CD4-positive, CD25-positive, alpha-beta regulatory T cell (primary cell): Measurements from ENCODE around the gene MEPE. TPM values are rescaled to one million over a fixed set of nuclear protein-coding genes. Genes with fewer than 3 reads are reported as not detected.
"Not testable (repeated sequence)": the region's sequence is repeated elsewhere in the genome, so short reads cannot be mapped to it uniquely, and the experiment has no call there.

Experiments used
- ATAC-seq, 2 donors: fragments of 150-1000 bp; cut with Tn5 transposase; one replicate each; pipeline ENCODE4 v1.10.0; 2021; ENCODE audit warnings: low read depth in 2 of 2, moderate number of reproducible peaks in 2 of 2, moderate library complexity in 1 of 2
- DNase-seq, 3 donors: peaks; one replicate each; pipeline versions ENCODE4 v3.0.0 to v3.0.0-alpha.2; 2012 to 2022; ENCODE audit warnings: mixed read lengths in 1 of 3
- H3K27ac ChIP-seq: one replicate; pipeline ENCODE4 v1.7.0; 2013; ENCODE audit warnings: mild to moderate bottlenecking, low read length; ENCODE audit not compliant: insufficient read depth, poor library complexity, severe bottlenecking
- H3K27me3 ChIP-seq: one replicate; pipeline ENCODE4 v1.7.0; 2013; ENCODE audit warnings: low read length; ENCODE audit not compliant: control insufficient read depth, insufficient read depth
- H3K36me3 ChIP-seq: one replicate; pipeline ENCODE4 v1.7.0; 2013; ENCODE audit warnings: mild to moderate bottlenecking, low read length, moderate library complexity; ENCODE audit not compliant: control insufficient read depth, insufficient read depth
- H3K4me1 ChIP-seq: 2 replicates; pipeline ENCODE4 v1.7.0; 2013; ENCODE audit warnings: mild to moderate bottlenecking, low read length; ENCODE audit not compliant: insufficient read depth, control insufficient read depth, poor library complexity, severe bottlenecking
- H3K4me3 ChIP-seq: one replicate; pipeline ENCODE4 v1.7.0; 2013; ENCODE audit warnings: low read depth, mild to moderate bottlenecking, low read length, moderate library complexity
- H3K9me3 ChIP-seq, 2 experiments: 1 replicate in 1 of 2; 2 replicates in 1 of 2; pipeline ENCODE4 v1.7.0; 2013; ENCODE audit warnings: low read length in 2 of 2, mild to moderate bottlenecking in 1 of 2, moderate library complexity in 1 of 2; ENCODE audit not compliant: control insufficient read depth in 2 of 2
- H3K27ac Mint-ChIP-seq, 3 donors: one replicate each; pipeline ENCODE4 v1.8.0; 2020 to 2022; ENCODE audit warnings: mild to moderate bottlenecking in 3 of 3, mixed read lengths in 3 of 3, moderate library complexity in 2 of 3
- H3K27me3 Mint-ChIP-seq: one replicate; pipeline ENCODE4 v1.8.0; 2022; ENCODE audit warnings: mild to moderate bottlenecking, mixed read lengths
- H3K36me3 Mint-ChIP-seq: one replicate; pipeline ENCODE4 v1.8.0; 2020; ENCODE audit warnings: mixed read lengths
- H3K4me1 Mint-ChIP-seq, 4 donors: one replicate each; pipeline ENCODE4 v1.8.0; 2020 to 2022; ENCODE audit warnings: mixed read lengths in 4 of 4, mild to moderate bottlenecking in 1 of 4
- H3K4me3 Mint-ChIP-seq, 4 donors: one replicate each; pipeline ENCODE4 v1.8.0; 2020 to 2022; ENCODE audit warnings: mild to moderate bottlenecking in 4 of 4, mixed read lengths in 4 of 4, moderate library complexity in 3 of 4
- H3K9me3 Mint-ChIP-seq, 7 donors: one replicate each; pipeline ENCODE4 v1.8.0; 2020 to 2022; ENCODE audit warnings: mixed read lengths in 7 of 7, mild to moderate bottlenecking in 3 of 7, moderate library complexity in 2 of 7
- polyA plus RNA-seq, 4 donors: library from polyadenylated mRNA; unstranded; fragments of 300-500 nt; fragmentation: Illumina TruSeq; gene quantifications; one replicate each; pipeline ENCODE4 v1.2.3, GENCODE V29; 2021
- total RNA-seq: library from RNA; stranded (reverse); gene quantifications from one replicate; pipeline ENCODE4 v1.2.3, GENCODE V29; 2022

Gene MEPE
- total and polyA plus RNA-seq, 5 donors from 2014 or later = not detected

GRCh38 chr4:87886083-87886482 is 53.3 kb downstream of the MEPE start:
- H3K4me3 ChIP-seq = no peak overlapping the region
- peaks cover 0 to 3% of the 10 kb centered on the region in 2 experiments for H3K9me3 ChIP-seq
- no peak overlapping the region for H3K27ac Mint-ChIP-seq
- no peaks in the 10 kb centered on the region for H3K4me1 Mint-ChIP-seq
- no peaks in the 10 kb centered on the region for H3K36me3 Mint-ChIP-seq
- no peaks in the 10 kb centered on the region for H3K27me3 ChIP-seq
- no peak for DNase-seq
- H3K9me3 Mint-ChIP-seq = peaks cover 0 to 12% (median 2%) of the 10 kb centered on the region in 7 donors
- H3K27ac ChIP-seq = no peak overlapping the region
- H3K4me1 ChIP-seq = no peaks in the 10 kb centered on the region
- no peak overlapping the region for H3K4me3 Mint-ChIP-seq
- no peaks in the 10 kb centered on the region for H3K36me3 ChIP-seq
- peaks cover 19% of the 10 kb centered on the region for H3K27me3 Mint-ChIP-seq
- no peak for ATAC-seq

DNA sequence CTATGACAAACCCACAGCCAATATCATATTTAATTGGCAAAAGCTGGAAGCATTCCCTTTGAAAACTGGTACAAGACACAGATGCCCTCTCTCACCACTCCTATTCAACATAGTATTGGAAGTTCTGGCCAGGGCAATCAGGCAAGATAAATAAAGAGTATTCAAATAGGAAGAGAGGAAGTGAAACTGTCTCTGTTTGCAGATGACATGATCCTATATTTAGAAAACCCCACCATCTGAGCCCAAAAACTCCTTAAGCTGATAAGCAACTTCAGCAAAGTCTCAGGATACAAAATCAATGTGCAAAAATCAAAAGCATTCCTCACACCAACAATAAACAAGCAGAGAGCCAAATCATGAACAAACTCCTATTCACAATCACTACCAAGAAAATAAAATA is 58.0 kb downstream of the MEPE start:
- not testable (repeated sequence) for ATAC-seq, H3K4me3 ChIP-seq, H3K27ac ChIP-seq, H3K9me3 ChIP-seq, DNase-seq, H3K4me3 Mint-ChIP-seq, H3K36me3 ChIP-seq, H3K4me1 ChIP-seq, H3K36me3 Mint-ChIP-seq, H3K27ac Mint-ChIP-seq, H3K4me1 Mint-ChIP-seq, H3K27me3 ChIP-seq, H3K27me3 Mint-ChIP-seq
- H3K9me3 Mint-ChIP-seq = peaks cover 0 to 15% (median 3%) of the 10 kb centered on the region in 7 donors

- peak in 1 of 3 donors; percentile 24 for DNase-seq
- Histone ChIP-seq H3K27ac (no peak overlapping the region), H3K4me3 (no peak overlapping the region), H3K9me3 (no peaks in the 10 kb centered on the region), H3K4me1 (no peaks in the 10 kb centered on the region), H3K27me3 (no peaks in the 10 kb centered on the region), H3K36me3 (no peaks in the 10 kb centered on the region)
- ATAC-seq = peak in 1 of 2 donors; percentile 24
- peaks cover 0 to 3% (median 0%) of the 10 kb centered on the region in 4 donors for H3K4me1 Mint-ChIP-seq
- H3K27ac Mint-ChIP-seq = no peak overlapping the region
- peaks cover 0 to 3% (median 1%) of the 10 kb centered on the region in 7 donors for H3K9me3 Mint-ChIP-seq
- no peak overlapping the region for H3K4me3 Mint-ChIP-seq
- peaks cover 4% of the 10 kb centered on the region for H3K27me3 Mint-ChIP-seq
- no peaks in the 10 kb centered on the region for H3K36me3 Mint-ChIP-seq
Observed at GRCh38 chr4:87895964-87896621, 63.3 kb downstream of the MEPE start.

Other genes with a start within 250 kb of the MEPE start
- gene DSPP, start 224.4 kb upstream of the MEPE start, total RNA-seq = not detected
- not detected for gene DSPP, start 224.4 kb upstream of the MEPE start, polyA plus RNA-seq
- gene DMP1, start 182.7 kb upstream of the MEPE start, total RNA-seq = not detected
- not detected for gene DMP1, start 182.7 kb upstream of the MEPE start, polyA plus RNA-seq
- gene IBSP, start 33.4 kb upstream of the MEPE start, total RNA-seq = not detected
- not detected for gene IBSP, start 33.4 kb upstream of the MEPE start, polyA plus RNA-seq
- gene SPP1, start 142.7 kb downstream of the MEPE start, total RNA-seq = not detected
- under 1 TPM in 1 of 4 donors, not detected in 3; 0.56 TPM for gene SPP1, start 142.7 kb downstream of the MEPE start, polyA plus RNA-seq
- gene PKD2, start 174.7 kb downstream of the MEPE start, total RNA-seq = 17.3 TPM
- 1 to 10 TPM; 2.0 to 5.5 (median 3.9) TPM for gene PKD2, start 174.7 kb downstream of the MEPE start, polyA plus RNA-seq